ENCODE results near the gene GSK3A. TPM values are rescaled to one million over a fixed set of nuclear protein-coding genes. Genes with fewer than 3 reads are reported as not detected.

The GSK3A gene
- total RNA-seq, 1 experiment from 2014 or later = 70.1 TPM

- H3K36me3 ChIP-seq (ENCODE audit: insufficient read depth, low read length, poor library complexity, severe bottlenecking) = peaks cover 88% of the 10 kb centered on the region
These were observed 12.5 kb downstream of the GSK3A start for GRCh38 chr19:42229855-42230351.

DNA sequence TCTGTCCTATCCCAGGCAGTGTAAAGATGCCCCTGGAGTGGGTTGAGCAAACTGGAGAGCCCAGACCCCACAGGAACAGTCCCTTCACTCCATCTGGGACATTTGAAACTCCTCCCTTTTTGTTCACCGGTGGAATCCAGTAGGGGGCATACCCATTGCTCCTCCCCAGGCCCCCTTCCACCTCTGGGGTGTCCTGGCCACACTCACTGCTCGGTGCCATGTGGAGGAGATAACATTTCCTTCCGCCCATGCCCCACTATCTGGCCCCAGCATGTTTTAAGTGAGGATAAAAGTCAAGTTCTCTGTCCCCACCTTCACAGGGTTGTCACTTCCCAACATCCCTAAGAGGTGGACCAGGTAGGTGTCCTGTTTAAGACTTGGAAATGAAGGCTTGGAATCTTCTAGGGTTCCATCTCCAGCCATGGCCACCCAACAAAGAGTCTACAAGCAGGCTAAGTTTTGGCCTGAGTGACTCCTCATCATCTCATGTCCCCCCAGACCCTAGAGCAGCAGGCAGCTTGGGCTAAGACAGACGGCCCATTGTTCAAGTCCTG is 13.0 kb downstream of the GSK3A start:
- intact Hi-C loops (cut with micrococcal nuclease; ENCODE audit: unreplicated experiment) = no loop called here
- Histone ChIP-seq H3K4me1 (ENCODE audit: insufficient read depth, low read length, poor library complexity, severe bottlenecking) (peaks cover 4% of the 10 kb centered on the region), H3K4me3 (ENCODE audit: low read depth, low read length, poor library complexity, severe bottlenecking) (no peak overlapping the region), H3K27me3 (replicated peaks; ENCODE audit: insufficient read depth, low read depth, low read length, poor library complexity) (no peaks in the 10 kb centered on the region), H3K9me3 (ENCODE audit: low read depth, low read length, poor library complexity, severe bottlenecking) (no peaks in the 10 kb centered on the region), H3K27ac (ENCODE audit: low read depth, low read length, poor library complexity, severe bottlenecking) (peak overlapping the region; percentile 50), H3K36me3 (ENCODE audit: insufficient read depth, low read length, poor library complexity, severe bottlenecking) (peaks cover 88% of the 10 kb centered on the region)
- TF ChIP-seq, protein P1, sequence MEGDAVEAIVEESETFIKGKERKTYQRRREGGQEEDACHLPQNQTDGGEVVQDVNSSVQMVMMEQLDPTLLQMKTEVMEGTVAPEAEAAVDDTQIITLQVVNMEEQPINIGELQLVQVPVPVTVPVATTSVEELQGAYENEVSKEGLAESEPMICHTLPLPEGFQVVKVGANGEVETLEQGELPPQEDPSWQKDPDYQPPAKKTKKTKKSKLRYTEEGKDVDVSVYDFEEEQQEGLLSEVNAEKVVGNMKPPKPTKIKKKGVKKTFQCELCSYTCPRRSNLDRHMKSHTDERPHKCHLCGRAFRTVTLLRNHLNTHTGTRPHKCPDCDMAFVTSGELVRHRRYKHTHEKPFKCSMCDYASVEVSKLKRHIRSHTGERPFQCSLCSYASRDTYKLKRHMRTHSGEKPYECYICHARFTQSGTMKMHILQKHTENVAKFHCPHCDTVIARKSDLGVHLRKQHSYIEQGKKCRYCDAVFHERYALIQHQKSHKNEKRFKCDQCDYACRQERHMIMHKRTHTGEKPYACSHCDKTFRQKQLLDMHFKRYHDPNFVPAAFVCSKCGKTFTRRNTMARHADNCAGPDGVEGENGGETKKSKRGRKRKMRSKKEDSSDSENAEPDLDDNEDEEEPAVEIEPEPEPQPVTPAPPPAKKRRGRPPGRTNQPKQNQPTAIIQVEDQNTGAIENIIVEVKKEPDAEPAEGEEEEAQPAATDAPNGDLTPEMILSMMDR (conservative IDR thresholded peaks at IDR 0.05; ENCODE audit: low read depth, low read length) = 0 out of 2 replicates have a peak, but pooled peaks have one; percentile 21
- no peak for TF ChIP-seq EZH2 (IDR thresholded peaks at IDR 0.05; ENCODE audit: borderline replicate concordance, low read depth, low read length, poor library complexity, severe bottlenecking)
- CTCF ChIA-PET = no interaction called here
- POLR2A ChIA-PET (ENCODE audit: low non-redundant PET) = interaction anchor here (0.6 kb wide), 1 partner anchor 29 kb away, joined by 7 read pairs; no protein-coding TSS in a partner anchor
- no peak for DNase-seq (ENCODE audit: low spot score)
- no TSS peak for BruUV-seq (replicated peaks)

More at GRCh38 chr19:42229855-42230351, 12.5 kb downstream of the GSK3A start:
- Histone ChIP-seq H3K9me3 (ENCODE audit: low read depth, low read length, poor library complexity, severe bottlenecking) (no peaks in the 10 kb centered on the region), H3K4me3 (ENCODE audit: low read depth, low read length, poor library complexity, severe bottlenecking) (no peak overlapping the region), H3K4me1 (ENCODE audit: insufficient read depth, low read length, poor library complexity, severe bottlenecking) (peaks cover 4% of the 10 kb centered on the region), H3K27ac (ENCODE audit: low read depth, low read length, poor library complexity, severe bottlenecking) (peak overlapping the region; percentile 50), H3K27me3 (replicated peaks; ENCODE audit: insufficient read depth, low read depth, low read length, poor library complexity) (no peaks in the 10 kb centered on the region)
- no TSS peak for BruUV-seq (replicated peaks)
- CTCF ChIA-PET = no interaction called here
- peak; percentile 48 for DNase-seq (ENCODE audit: low spot score)
- TF ChIP-seq, protein P1 (conservative IDR thresholded peaks at IDR 0.05; ENCODE audit: low read depth, low read length) = no peak
- no peak for TF ChIP-seq EZH2 (IDR thresholded peaks at IDR 0.05; ENCODE audit: borderline replicate concordance, low read depth, low read length, poor library complexity, severe bottlenecking)
- intact Hi-C loops (cut with micrococcal nuclease; ENCODE audit: unreplicated experiment) = no loop called here
- POLR2A ChIA-PET (ENCODE audit: low non-redundant PET) = no interaction called here

- Histone ChIP-seq H3K4me3 (ENCODE audit: low read depth, low read length, poor library complexity, severe bottlenecking) (no peak overlapping the region), H3K9me3 (ENCODE audit: low read depth, low read length, poor library complexity, severe bottlenecking) (no peaks in the 10 kb centered on the region), H3K27me3 (replicated peaks; ENCODE audit: insufficient read depth, low read depth, low read length, poor library complexity) (no peaks in the 10 kb centered on the region), H3K4me1 (ENCODE audit: insufficient read depth, low read length, poor library complexity, severe bottlenecking) (peaks cover 4% of the 10 kb centered on the region), H3K36me3 (ENCODE audit: insufficient read depth, low read length, poor library complexity, severe bottlenecking) (peaks cover 86% of the 10 kb centered on the region), H3K27ac (ENCODE audit: low read depth, low read length, poor library complexity, severe bottlenecking) (no peak overlapping the region)
- no peak for DNase-seq (ENCODE audit: low spot score)
- intact Hi-C loops (cut with micrococcal nuclease; ENCODE audit: unreplicated experiment) = no loop called here
- ChIA-PET POLR2A (ENCODE audit: low non-redundant PET) (interaction anchor here (0.6 kb wide), 2 partner anchors 29 to 159 kb away, joined by 4 to 7 read pairs; partner anchors contain the start of gene GRIK5), CTCF (no interaction called here)
- TF ChIP-seq EZH2 (IDR thresholded peaks at IDR 0.05; ENCODE audit: borderline replicate concordance, low read depth, low read length, poor library complexity, severe bottlenecking) = no peak
- TF ChIP-seq, protein P1 (conservative IDR thresholded peaks at IDR 0.05; ENCODE audit: low read depth, low read length) = no peak
- BruUV-seq (replicated peaks) = no TSS peak
These were observed 13.8 kb downstream of the GSK3A start for GRCh38 chr19:42228641-42229040.
